Measurements from ENCODE around the gene CHL1.
"Not testable (repeated sequence)": the region's sequence is repeated elsewhere in the genome, so short reads cannot be mapped to it uniquely, and the experiment has no call there.

The CHL1 gene

DNA sequence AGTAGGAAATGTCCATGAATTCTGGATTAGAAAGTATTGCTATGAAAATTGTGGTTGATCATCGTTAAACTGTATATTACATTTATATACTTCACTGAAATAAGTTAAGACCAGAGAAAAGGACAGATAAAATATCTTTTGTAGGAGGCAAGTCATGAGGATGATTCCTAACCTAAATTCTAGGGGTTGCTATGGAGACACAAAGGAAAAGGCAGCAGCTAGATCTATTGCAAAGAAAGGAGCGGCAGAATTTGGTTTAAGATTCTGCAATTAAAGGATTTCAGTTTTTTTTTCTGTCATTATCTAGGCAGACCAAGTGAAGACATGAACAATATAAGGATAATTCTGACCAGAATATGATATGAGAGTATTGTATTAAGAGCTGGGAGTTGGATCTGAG, 136.1 kb downstream of the CHL1 start:
- no peak for DNase-seq (ENCODE audit: low spot score)

DNA sequence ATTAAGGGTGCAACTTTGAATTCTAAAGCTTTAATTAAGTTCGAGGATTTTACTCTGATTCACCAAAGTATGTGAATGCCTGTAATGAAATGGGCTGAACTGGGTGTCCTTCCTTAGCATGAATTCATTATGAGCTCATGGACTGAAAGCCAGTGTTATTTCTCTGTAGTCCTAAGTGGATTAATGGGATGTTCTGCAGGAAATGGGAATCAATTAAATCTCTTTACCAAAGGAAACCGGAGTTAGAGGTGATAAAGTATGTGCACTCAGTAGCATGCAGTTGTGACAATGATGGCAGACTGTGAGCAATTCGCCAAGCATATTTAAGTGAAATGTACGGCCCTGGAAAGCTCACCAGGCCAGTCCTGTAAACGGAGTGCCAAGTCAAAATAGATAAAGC, 138.7 kb downstream of the CHL1 start:
- DNase-seq (ENCODE audit: low spot score) = no peak

DNA sequence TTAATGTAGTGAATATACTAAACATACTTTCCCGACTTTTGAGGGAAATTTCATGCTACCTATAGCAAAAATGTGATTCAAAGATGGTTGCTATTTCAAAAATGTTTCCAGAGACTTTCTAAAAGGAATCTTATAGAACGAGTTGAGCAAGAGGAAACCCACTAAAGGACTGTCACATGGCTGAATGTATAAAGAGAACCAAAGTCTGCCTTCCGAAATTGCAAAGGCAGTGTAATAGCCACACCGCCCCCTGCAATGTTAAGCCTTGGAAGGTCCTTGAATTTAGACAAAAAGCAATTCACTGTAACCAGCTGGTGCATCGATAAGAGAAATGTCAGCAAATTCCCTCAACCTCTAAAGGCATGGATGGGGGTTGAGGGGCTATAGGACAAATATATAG, 142.8 kb downstream of the CHL1 start:
- no peak for DNase-seq (ENCODE audit: low spot score)

DNA sequence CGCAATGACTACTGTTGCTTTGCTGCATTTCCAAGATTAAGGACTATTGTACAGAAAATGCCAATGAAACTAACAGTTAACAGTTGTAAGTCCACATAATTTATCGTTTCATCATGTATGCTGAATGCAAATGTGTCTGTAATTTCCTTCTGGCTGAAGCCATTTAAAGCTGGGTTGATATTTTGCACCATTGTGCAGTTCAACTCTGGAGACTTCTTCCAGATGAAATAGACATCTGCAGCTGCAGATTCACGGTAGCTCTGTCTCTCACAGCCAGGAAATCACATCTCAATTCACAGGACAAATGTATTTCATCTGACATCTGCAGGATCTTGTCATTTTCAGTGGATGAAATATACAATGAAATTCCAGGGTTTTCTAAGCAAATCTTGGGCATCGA, 145.4 kb downstream of the CHL1 start:
- DNase-seq (ENCODE audit: low spot score) = no peak

DNA sequence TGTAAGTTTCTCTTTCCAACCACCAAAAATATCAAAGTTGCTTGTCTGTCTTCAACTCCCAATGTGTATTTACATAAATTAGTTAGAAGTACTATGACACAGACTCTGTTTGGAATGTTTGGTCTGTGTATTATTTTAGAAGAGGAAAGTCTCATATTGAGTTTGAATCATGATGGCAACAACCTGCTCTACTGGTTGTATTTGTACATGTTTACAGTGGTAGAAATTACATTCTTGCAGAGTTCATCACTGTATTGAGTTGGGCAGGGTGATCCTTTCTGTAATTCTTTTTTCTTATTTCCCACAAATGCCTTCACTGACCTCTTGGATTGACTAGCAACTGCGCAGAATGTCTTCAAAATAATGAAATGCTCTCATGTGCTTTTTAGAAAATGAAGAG, 149.6 kb downstream of the CHL1 start:
- no peak for DNase-seq (ENCODE audit: low spot score)

DNA sequence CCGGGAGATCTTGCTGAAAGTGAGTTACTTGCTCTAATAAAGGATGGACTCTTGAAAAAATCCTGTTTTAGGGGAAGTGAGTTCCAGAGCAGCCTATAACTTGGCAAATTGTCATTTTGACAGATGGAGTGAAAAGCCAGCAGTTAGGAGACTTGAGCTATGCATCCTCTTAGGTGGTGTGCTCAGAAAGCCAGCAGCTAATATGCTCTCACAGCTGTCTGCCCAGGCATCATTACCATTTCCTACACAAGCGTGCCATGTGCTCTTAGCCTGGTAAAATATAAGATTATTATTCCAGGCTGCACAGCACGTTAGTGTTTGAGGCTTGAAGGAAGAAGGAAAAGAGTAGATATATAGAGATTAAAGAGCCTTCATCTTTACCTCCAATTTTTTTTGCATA, 151.0 kb downstream of the CHL1 start:
- DNase-seq (ENCODE audit: low spot score) = no peak

DNA sequence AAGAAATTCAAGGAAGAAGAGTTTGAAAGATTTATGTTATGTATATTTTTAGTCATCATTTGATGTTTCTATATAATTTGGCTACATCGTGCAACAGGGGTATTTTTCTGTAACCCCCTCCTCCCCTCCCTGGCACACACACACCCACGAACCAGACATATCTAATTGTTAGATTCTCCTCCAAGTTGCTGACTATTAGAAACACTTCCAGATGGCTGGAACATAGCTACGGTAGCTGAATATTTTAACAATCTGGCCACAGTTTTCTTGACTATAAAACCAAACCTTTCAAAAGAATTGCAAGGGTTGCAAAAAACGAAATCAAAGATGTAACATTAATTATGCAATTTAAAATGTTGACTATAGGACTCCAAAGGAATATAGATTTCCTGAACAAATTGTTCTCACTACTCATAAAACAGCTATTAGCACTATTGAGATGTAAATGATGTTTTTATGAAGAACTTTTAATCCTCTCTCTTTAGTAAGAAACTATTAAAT, 154.4 kb downstream of the CHL1 start:
- no peak for DNase-seq (ENCODE audit: low spot score)

DNA sequence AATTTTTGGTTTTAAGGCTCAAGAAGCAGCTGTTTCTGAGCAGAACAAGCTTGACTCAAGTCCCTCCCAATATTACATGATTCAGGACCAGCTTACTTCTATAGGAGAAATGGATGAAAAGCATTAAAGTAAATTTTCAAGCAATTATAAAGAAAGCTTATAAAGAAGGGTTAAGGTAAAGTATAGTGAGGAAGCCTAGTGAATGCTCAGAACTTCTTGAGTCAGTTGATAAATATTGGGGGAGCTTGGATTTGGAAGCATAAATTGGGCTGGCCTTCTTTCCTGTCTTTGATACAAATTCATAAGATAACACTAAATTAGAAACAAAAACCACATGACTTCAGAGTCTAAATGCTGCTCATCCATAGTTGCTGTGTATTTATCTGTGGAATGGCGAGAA, 156.0 kb downstream of the CHL1 start:
- DNase-seq (ENCODE audit: low spot score) = no peak

DNA sequence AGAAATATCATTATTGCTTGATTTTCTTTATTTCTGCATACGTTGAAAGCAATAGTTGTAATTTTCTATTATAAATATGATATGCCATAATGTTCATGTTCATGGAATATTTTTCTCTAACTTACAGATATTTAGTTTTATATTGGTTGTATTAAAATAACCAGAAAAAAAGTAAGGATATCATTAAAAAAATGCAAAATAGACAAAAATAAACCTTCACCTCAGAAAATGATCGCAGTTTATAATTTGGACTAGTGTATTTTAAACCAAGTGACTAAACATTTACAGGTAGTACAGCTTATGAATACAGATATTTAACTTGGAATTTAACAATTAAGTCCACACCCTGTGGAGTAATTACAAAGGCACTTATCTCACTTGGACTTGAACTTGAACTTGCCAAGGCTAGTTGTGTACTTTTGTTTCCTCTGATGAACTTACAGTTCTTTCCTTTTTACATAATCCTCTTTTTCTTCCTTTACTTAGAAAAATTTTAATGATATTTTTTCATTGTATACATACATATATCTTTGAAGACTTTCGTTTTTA, 156.7 kb downstream of the CHL1 start:
- no peak for DNase-seq (ENCODE audit: low spot score)

DNA sequence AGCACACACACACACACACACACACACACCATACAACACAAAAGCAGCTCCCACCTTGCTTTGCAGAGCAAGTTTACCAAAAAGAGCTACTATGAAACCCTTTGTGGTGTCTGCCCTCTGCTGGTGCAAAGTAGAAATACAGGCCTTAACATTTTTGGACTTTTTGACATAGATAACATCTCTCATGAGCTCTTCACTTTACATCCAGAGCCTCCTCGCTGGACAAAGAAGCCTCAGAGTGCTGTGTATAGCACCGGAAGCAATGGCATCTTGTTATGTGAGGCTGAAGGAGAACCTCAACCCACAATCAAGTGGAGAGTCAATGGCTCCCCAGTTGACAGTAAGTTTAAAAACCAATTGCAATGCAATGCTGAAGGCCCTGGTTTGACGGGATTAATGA, 157.9 kb downstream of the CHL1 start:
- DNase-seq (ENCODE audit: low spot score) = peak; percentile 31

DNA sequence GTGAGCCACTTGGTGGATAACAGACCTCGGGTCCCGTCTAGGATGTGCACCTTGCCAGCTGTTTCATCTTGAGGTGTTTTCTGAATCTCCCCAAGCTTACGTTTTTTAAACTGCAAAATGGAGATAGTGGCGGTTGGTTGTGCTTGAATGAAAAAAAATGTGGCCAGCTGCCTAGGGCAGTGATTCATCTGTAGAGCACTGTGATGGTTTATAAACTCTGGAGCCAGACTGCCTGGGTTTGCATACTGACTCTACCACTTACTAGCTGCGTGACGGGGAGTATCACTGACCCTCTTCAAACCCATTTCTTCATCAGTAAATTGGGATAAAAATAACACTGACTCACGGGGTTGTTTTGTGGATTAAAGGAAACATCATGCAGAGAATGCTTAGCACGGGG, 159.1 kb downstream of the CHL1 start:
- DNase-seq (ENCODE audit: low spot score) = no peak

DNA sequence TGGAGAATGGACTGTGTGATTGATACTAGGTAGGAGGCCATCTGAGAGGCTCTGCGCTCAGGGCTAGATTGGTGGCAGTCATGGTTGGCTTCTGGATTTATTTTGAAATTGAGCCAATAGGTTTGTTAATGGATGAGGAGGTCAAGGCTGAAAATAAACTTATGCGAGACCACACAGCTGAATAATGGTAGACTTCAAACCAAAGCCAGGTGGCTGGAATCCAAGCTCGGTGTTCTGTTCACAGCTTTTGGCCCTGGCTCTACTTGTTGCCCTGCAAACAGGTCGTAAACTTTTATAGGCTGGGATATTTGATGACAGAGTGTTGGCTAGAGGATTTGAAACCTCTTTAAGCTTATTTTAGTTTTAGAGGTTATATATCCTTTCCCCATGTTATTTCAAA, 160.4 kb downstream of the CHL1 start:
- DNase-seq (ENCODE audit: low spot score) = no peak

DNA sequence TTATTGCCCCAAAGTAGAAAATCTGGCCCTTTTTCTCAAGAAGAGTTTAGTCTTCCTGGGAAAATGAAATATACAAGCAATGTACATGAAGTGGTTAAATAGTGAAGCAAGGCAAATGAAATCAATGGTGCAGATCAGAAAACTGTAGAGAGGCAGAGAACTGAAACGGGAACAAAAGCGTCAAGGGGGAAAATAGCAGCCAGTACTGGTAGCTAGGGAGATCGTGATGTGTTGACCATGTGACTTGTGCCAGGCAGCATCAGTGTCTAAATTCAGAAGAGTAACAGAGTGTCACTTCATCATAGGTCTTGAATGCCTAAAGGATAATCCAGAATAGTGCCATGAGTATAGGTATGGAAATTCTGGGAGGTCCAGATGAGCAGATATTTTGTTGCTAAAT, 163.1 kb downstream of the CHL1 start:
- DNase-seq (ENCODE audit: low spot score) = no peak

DNA sequence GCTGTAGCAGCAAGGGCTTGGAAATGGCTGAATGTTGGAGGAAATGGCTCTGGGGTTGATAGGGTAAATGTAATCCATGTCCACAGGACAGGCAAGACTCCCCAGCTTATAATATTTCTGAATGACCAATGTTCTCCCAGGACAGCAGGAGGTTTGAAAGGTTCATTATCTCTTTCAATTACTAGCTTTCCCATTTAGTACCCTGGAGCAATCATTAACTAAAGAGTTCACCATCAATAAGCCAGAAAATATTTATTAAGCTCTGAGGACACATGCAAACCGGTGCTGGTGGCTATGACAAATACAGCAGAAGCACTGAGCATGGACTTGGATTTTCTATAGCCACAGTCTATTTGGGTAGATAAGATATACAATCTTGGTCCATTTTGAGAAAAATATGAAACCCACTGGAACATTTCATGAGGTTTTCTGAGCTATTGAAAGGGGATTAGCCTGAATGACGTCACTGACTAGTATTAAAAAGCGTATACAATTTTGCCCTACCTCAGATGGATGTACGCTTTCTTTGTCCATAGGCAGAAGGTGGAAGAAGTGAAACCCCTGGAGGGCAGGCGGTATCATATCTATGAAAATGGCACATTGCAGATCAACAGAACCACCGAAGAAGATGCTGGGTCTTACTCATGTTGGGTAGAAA, 166.2 kb downstream of the CHL1 start:
- DNase-seq (ENCODE audit: low spot score) = no peak

DNA sequence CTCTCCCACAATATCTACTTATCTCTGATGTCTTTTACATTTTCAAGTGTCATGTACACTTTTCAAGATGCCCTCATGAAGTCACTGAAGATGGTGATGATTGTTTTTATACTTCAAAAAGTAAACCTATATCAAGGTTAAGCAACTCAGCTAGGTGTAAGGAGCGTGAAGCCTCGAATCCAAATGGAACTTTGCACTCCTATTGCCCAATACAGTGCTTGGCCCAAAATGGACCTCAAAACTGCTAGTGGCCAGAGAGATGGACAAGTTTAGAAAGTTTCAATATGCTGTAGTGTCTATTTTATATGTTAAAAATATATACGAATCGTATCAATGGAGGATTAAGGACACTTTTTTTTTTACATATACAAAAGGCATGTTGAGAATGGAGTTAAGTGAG, 167.7 kb downstream of the CHL1 start:
- DNase-seq (ENCODE audit: low spot score) = no peak

DNA sequence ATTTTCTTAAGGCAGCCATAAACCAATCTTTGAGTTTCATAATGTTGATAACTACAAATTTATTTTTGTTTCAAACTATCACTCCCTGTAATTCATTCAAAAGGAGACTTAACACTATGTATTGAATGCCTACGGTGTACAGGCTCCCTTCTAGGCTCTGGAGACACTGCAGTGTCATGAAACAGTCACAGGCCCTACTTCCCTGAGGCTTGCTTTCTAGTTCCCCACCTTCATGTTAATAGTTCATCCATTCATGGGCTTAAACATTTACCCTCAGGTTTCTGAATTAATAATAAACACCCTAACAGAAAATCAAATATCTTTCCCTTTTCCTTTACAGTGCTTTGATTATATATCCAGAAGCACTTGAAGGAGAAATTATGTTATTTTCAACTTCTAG, 168.7 kb downstream of the CHL1 start:
- DNase-seq (ENCODE audit: low spot score) = no peak

DNA sequence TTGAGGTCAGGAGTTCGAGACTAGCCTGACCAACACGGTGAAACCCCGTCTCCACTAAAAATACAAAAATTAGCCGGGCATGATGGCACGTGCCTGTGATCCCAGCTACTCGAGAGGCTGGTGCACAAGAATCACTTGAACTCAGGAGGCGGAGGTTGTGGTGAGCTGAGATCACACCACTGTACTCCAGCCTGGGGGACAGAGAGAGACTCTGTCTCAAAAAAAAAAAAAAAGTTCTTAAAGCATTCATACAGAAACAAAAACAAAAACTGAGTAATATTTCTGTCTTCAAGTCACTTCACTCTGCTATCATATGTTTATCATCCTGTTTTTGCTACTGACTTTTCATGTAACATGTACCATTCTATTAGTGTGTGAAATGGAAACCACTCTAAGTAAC, 169.7 kb downstream of the CHL1 start:
- not testable (repeated sequence) for DNase-seq (ENCODE audit: low spot score)

DNA sequence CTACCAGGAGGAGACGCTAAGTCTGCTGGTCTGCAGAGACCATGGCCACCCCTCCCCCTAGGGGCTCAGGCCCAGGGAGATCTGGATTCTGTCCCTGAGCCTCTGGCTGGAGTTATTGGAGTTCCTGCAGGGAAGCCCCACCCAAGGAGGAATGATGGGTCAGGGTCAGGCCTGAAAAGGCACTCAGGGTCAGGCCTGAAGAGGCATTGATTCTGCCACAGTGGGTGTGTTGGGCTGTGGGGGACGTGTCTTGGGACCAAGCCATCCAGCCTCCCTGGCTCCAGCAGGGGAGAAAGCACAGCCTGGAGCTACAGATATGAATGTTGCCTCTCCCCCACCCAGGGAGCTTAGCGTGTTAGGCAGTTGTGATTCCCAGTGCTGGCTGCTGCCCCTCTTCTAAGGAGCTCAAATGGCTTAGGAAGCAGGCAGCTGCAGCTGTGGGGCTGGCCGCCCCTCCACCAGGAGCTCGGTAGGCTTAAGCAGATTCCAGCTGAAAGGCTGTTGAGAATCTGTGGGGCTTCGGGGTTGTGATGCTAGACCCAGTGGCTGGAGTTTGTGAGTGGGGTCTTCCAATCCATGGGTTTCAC, 176.7 kb downstream of the CHL1 start:
- DNase-seq (ENCODE audit: low spot score) = no peak

DNA sequence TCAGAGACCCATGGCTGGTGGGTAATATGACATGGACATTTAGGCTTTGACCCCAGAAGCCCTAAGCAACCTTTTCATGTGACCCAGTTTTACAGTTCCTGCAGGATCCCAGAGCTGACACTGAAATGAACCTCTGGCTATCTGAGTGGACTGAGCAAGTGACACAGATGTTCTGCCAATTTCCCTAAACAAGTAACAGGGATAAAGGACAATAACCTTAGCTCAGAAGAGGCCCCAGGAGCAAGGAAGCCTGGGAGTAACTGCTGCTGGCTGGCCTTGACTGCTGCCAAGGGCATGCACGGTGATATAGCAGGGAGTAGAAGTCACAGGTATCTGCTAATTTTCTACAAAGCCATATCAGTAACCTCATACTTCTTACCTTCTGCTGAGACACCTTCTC, 177.9 kb downstream of the CHL1 start:
- DNase-seq (ENCODE audit: low spot score) = no peak

DNA sequence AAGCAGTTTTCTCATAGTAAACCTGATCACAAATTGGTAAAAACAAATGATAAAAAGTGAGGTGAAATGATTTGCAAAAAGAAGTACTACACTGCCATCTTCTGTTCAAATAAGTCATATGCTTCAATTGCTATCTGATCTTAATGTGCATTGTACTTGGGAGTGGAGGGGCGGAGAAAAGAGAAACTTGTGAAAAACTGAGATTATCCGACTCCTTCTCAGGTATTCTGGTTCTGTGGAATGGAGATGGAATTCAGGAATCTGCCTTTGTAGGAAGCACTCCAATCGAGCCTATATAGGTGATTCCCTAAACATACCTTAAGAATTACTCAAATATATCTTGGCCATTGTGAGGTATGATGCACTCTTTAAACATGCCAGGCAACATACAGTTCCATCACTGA, 180.6 kb downstream of the CHL1 start:
- no peak for DNase-seq (ENCODE audit: low spot score)

DNA sequence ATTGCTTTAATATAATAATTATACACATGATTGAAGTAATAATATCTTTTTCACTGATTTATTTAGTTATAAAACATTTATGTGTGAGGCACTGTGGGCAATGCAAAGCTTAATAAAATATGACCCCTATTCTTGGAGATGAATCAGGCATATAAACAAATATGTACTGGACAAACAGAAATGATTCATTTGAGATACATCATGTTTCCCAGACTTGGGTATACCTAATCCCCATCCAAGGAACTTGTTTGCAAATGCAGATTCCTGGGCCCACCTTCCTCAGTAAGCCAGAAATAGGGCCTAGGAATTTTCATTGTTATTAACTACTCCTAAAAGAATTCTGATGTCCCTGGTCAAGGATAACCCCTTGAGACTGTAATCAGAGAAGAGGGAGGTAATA, 184.2 kb downstream of the CHL1 start:
- DNase-seq (ENCODE audit: low spot score) = no peak

DNA sequence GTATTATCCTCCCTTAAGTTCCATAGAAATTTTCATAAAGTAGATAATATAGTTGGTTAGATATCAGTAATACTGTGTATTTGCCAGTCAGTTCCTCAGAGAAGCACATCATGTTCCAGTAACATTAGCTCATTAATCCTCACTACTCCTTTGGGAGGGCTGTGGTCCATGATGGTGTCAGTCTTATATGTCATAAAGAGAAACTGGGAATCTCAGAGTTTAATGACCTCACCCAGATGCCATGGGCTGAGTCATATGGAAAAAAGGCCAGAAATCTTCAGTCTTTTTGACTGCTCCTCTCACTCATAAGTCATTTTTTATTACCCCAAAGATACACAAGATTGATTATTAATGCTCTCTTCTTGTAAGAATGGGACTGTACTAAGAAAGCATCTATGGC, 188.6 kb downstream of the CHL1 start:
- no peak for DNase-seq (ENCODE audit: low spot score)

DNA sequence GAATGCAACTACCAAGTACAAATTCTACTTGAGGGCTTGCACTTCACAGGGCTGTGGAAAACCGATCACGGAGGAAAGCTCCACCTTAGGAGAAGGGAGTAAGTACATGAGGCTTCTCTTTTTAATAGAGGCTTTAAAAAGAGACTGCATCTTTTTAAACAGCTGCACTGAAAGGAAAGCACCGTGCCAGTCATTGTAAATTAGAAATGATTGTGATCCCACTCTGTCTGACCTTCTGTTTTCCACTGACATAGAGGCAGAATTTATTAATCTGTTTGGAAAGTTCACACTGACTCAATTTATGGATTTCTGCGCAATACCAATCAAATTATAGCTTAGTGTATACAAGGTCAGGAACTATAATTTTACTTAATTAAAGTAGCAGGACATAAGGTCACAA, 198.2 kb downstream of the CHL1 start:
- DNase-seq (ENCODE audit: low spot score) = no peak

DNA sequence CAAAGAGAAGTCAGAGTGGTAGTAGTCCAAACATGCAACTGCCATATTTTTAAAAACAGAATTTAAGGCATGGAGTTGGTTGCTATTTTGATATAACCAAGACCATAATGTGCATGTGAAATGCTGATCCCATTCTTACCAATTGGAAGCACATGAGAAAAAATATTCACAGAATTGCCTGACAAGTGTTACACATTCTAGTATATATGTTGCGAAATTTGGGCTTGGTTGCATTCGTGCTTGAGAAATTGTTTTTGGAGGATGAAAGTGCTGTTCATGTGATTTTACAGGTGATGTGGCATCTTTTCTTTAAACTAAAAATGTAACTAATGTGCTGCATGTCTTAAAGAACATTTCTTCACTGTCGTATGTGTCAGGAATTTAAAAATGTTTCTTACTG, 199.7 kb downstream of the CHL1 start:
- no peak for DNase-seq (ENCODE audit: low spot score)
